Measurements from ENCODE around the gene TRIP12. TPM values are rescaled to one million over a fixed set of nuclear protein-coding genes. Genes with fewer than 3 reads are reported as not detected.

The TRIP12 gene
- total RNA-seq, 3 donors from 2014 or later, result 211 to 227 (median 221) TPM

GRCh38 chr2:229874647-229875046 is 47.2 kb downstream of the TRIP12 start:
- H3K36me3 Mint-ChIP-seq (ENCODE audit: insufficient read depth), result peaks cover 41% of the 10 kb centered on the region
- DNase-seq, result no peak
- H3K9me3 Mint-ChIP-seq, result no peaks in the 10 kb centered on the region
- H3K4me1 Mint-ChIP-seq (ENCODE audit: low read depth), result peaks cover 40% of the 10 kb centered on the region
- no peak for ATAC-seq
- H3K27me3 Mint-ChIP-seq (ENCODE audit: low read depth), result no peaks in the 10 kb centered on the region
- H3K4me3 Mint-ChIP-seq, result no peak overlapping the region

GRCh38 chr2:229873123-229873581 is 48.7 kb downstream of the TRIP12 start:
- DNase-seq (no peak), ATAC-seq (no peak)
- H3K4me3 Mint-ChIP-seq, result no peak overlapping the region
- no peaks in the 10 kb centered on the region for H3K27me3 Mint-ChIP-seq (ENCODE audit: low read depth)
- no peaks in the 10 kb centered on the region for H3K9me3 Mint-ChIP-seq
- peaks cover 53% of the 10 kb centered on the region for H3K4me1 Mint-ChIP-seq (ENCODE audit: low read depth)
- peaks cover 39% of the 10 kb centered on the region for H3K36me3 Mint-ChIP-seq (ENCODE audit: insufficient read depth)

- H3K9me3 Mint-ChIP-seq, result no peaks in the 10 kb centered on the region
- no peak overlapping the region for H3K4me3 Mint-ChIP-seq
- no peaks in the 10 kb centered on the region for H3K27me3 Mint-ChIP-seq (ENCODE audit: low read depth)
- peaks cover 35% of the 10 kb centered on the region for H3K36me3 Mint-ChIP-seq (ENCODE audit: insufficient read depth)
- peaks cover 62% of the 10 kb centered on the region for H3K4me1 Mint-ChIP-seq (ENCODE audit: low read depth)
- DNase-seq, result no peak
- no peak for ATAC-seq
Measured at GRCh38 chr2:229870903-229871656, 50.7 kb downstream of the TRIP12 start.

- Mint-ChIP-seq H3K4me1 (ENCODE audit: low read depth) (peaks cover 64% of the 10 kb centered on the region), H3K27me3 (ENCODE audit: low read depth) (no peaks in the 10 kb centered on the region), H3K36me3 (ENCODE audit: insufficient read depth) (peaks cover 30% of the 10 kb centered on the region), H3K9me3 (no peaks in the 10 kb centered on the region), H3K4me3 (no peak overlapping the region)
- ATAC-seq, result no peak
- DNase-seq, result no peak
Measured at GRCh38 chr2:229869226-229869625, 52.6 kb downstream of the TRIP12 start.

- Mint-ChIP-seq H3K27me3 (ENCODE audit: low read depth) (no peaks in the 10 kb centered on the region), H3K9me3 (no peaks in the 10 kb centered on the region), H3K4me3 (no peak overlapping the region), H3K36me3 (ENCODE audit: insufficient read depth) (peaks cover 30% of the 10 kb centered on the region), H3K4me1 (ENCODE audit: low read depth) (peaks cover 61% of the 10 kb centered on the region)
- no peak for DNase-seq
- ATAC-seq, result no peak
Measured at GRCh38 chr2:229868794-229869193, 53.0 kb downstream of the TRIP12 start.

GRCh38 chr2:229865033-229865432 is 56.8 kb downstream of the TRIP12 start:
- peaks cover 14% of the 10 kb centered on the region for H3K36me3 Mint-ChIP-seq (ENCODE audit: insufficient read depth)
- peaks cover 53% of the 10 kb centered on the region for H3K4me1 Mint-ChIP-seq (ENCODE audit: low read depth)
- no peak for DNase-seq
- no peaks in the 10 kb centered on the region for H3K9me3 Mint-ChIP-seq
- no peak overlapping the region for H3K4me3 Mint-ChIP-seq
- H3K27me3 Mint-ChIP-seq (ENCODE audit: low read depth), result no peaks in the 10 kb centered on the region
- ATAC-seq, result no peak

- no peak overlapping the region for H3K4me3 Mint-ChIP-seq
- ATAC-seq (no peak), DNase-seq (no peak)
- H3K4me1 Mint-ChIP-seq (ENCODE audit: low read depth), result peaks cover 34% of the 10 kb centered on the region
- no peaks in the 10 kb centered on the region for H3K27me3 Mint-ChIP-seq (ENCODE audit: low read depth)
- peaks cover 15% of the 10 kb centered on the region for H3K36me3 Mint-ChIP-seq (ENCODE audit: insufficient read depth)
- H3K9me3 Mint-ChIP-seq, result no peaks in the 10 kb centered on the region
Measured at GRCh38 chr2:229861431-229861830, 60.4 kb downstream of the TRIP12 start.

GRCh38 chr2:229860334-229860733 is 61.5 kb downstream of the TRIP12 start:
- Mint-ChIP-seq H3K4me3 (no peak overlapping the region), H3K27me3 (ENCODE audit: low read depth) (no peaks in the 10 kb centered on the region), H3K9me3 (no peaks in the 10 kb centered on the region), H3K4me1 (ENCODE audit: low read depth) (peaks cover 40% of the 10 kb centered on the region), H3K36me3 (ENCODE audit: insufficient read depth) (peaks cover 20% of the 10 kb centered on the region)
- ATAC-seq, result no peak
- DNase-seq, result no peak

- no peak for DNase-seq
- no peak overlapping the region for H3K4me3 Mint-ChIP-seq
- peaks cover 24% of the 10 kb centered on the region for H3K36me3 Mint-ChIP-seq (ENCODE audit: insufficient read depth)
- H3K4me1 Mint-ChIP-seq (ENCODE audit: low read depth), result peaks cover 42% of the 10 kb centered on the region
- H3K9me3 Mint-ChIP-seq, result no peaks in the 10 kb centered on the region
- no peaks in the 10 kb centered on the region for H3K27me3 Mint-ChIP-seq (ENCODE audit: low read depth)
- no peak for ATAC-seq
Measured at GRCh38 chr2:229858351-229858750, 63.5 kb downstream of the TRIP12 start.

- no peak for DNase-seq
- Mint-ChIP-seq H3K4me3 (no peak overlapping the region), H3K4me1 (ENCODE audit: low read depth) (peaks cover 47% of the 10 kb centered on the region), H3K36me3 (ENCODE audit: insufficient read depth) (peaks cover 24% of the 10 kb centered on the region), H3K9me3 (no peaks in the 10 kb centered on the region), H3K27me3 (ENCODE audit: low read depth) (no peaks in the 10 kb centered on the region)
- no peak for ATAC-seq
Measured at GRCh38 chr2:229857634-229858033, 64.2 kb downstream of the TRIP12 start.

GRCh38 chr2:229856413-229856812 is 65.4 kb downstream of the TRIP12 start:
- H3K27me3 Mint-ChIP-seq (ENCODE audit: low read depth), result no peaks in the 10 kb centered on the region
- peaks cover 31% of the 10 kb centered on the region for H3K36me3 Mint-ChIP-seq (ENCODE audit: insufficient read depth)
- DNase-seq (no peak), ATAC-seq (no peak)
- no peaks in the 10 kb centered on the region for H3K9me3 Mint-ChIP-seq
- peaks cover 52% of the 10 kb centered on the region for H3K4me1 Mint-ChIP-seq (ENCODE audit: low read depth)
- H3K4me3 Mint-ChIP-seq, result no peak overlapping the region

GRCh38 chr2:229855116-229855515 is 66.7 kb downstream of the TRIP12 start:
- no peaks in the 10 kb centered on the region for H3K27me3 Mint-ChIP-seq (ENCODE audit: low read depth)
- peaks cover 54% of the 10 kb centered on the region for H3K4me1 Mint-ChIP-seq (ENCODE audit: low read depth)
- H3K4me3 Mint-ChIP-seq, result no peak overlapping the region
- DNase-seq, result no peak
- H3K9me3 Mint-ChIP-seq, result no peaks in the 10 kb centered on the region
- no peak for ATAC-seq
- peaks cover 34% of the 10 kb centered on the region for H3K36me3 Mint-ChIP-seq (ENCODE audit: insufficient read depth)

- Mint-ChIP-seq H3K27me3 (ENCODE audit: low read depth) (no peaks in the 10 kb centered on the region), H3K4me1 (ENCODE audit: low read depth) (peaks cover 70% of the 10 kb centered on the region), H3K4me3 (peak overlapping the region; percentile 24), H3K9me3 (no peaks in the 10 kb centered on the region), H3K36me3 (ENCODE audit: insufficient read depth) (peaks cover 28% of the 10 kb centered on the region)
- ATAC-seq (peak; percentile 83 to 84), DNase-seq (peak; percentile 49)
Measured at GRCh38 chr2:229852565-229852964, 69.2 kb downstream of the TRIP12 start.

GRCh38 chr2:229851870-229852269 is 69.9 kb downstream of the TRIP12 start:
- no peaks in the 10 kb centered on the region for H3K9me3 Mint-ChIP-seq
- peaks cover 33% of the 10 kb centered on the region for H3K36me3 Mint-ChIP-seq (ENCODE audit: insufficient read depth)
- H3K4me3 Mint-ChIP-seq, result peak overlapping the region; percentile 56
- H3K27me3 Mint-ChIP-seq (ENCODE audit: low read depth), result no peaks in the 10 kb centered on the region
- H3K4me1 Mint-ChIP-seq (ENCODE audit: low read depth), result peaks cover 71% of the 10 kb centered on the region
- ATAC-seq (no peak), DNase-seq (no peak)

Measured in activated T-cell treated with anti-CD3 and anti-CD28 coated beads, Interleukin-2, amount 50 U/mL, for 4 hours (primary cell).